HG03108 (cell line): ENCODE results near the gene ATAT1.

Experiments used
- ATAC-seq: cut with Tn5 transposase; IDR thresholded peaks from one replicate; pipeline ENCODE4 v1.9.1; 2021; ENCODE audit warnings: moderate library complexity; ENCODE audit not compliant: unreplicated experiment

Gene ATAT1

DNA sequence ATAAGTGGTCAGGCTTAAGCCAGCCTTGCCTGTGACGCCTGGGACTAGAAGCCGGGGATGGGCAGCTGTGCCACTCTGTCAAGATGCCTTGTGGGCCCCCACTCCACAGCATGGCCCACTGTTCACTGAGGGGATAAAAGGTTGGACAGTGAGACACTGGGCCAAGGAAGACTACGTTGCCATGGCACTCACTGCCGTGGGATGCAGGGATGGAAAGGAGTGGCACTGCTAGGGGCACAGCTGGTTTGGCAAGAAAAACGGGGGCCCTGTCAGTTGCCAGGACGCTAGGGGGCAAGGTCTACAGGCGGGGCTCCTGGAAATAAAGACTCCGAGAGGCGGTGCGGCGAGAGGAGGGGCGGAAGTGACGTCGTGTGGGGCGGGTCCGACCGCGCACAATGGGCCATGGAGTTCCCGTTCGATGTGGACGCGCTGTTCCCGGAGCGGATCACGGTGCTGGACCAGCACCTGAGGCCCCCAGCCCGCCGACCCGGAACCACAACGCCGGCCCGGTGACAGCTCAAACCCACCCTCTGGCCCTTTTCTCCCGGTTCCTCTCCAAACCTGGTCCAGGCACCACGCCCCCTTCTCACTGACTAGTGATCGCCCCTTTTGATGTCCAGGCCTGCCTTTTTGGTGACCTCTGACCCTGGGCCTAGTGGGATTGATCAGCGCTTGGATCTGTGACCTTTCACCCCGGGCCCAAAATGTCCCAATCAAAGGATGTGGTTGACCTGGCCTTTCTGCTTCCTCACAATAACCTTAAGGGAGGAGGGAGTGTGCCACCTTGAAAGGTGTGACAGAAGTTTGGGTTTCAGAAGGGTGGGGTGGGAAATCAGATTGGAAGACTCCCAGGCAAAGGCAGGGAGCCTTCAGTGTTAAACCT, at the start of gene ATAT1:
TSS of gene ATAT1 (plus strand) at position 391 of the 883 bp plus-strand sequence.
- peak; percentile 76 for ATAC-seq

GRCh38 chr6:30578051-30578450, 48.6 kb upstream of the ATAT1 start:
- ATAC-seq = no peak

DNA sequence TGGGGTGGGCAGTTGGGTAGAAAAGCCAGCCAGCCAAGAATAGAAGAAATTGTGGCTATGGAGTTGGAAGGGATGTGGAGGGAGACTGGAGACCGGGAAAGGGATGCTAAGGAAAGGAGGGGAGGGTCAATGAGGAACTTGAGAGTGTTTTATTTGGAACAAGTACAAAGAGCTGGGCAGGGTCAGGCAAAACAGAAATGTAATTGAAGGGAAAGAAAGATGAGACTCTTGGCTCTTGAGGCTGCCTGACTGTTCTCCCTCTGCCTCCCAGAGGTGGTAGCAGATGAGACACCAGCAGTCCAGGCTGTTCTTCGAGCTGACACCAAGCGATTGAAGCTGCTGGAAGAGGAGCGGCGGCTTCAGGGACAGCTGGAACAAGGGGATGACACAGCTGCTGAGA, 42.8 kb upstream of the ATAT1 start:
- no peak for ATAC-seq

DNA sequence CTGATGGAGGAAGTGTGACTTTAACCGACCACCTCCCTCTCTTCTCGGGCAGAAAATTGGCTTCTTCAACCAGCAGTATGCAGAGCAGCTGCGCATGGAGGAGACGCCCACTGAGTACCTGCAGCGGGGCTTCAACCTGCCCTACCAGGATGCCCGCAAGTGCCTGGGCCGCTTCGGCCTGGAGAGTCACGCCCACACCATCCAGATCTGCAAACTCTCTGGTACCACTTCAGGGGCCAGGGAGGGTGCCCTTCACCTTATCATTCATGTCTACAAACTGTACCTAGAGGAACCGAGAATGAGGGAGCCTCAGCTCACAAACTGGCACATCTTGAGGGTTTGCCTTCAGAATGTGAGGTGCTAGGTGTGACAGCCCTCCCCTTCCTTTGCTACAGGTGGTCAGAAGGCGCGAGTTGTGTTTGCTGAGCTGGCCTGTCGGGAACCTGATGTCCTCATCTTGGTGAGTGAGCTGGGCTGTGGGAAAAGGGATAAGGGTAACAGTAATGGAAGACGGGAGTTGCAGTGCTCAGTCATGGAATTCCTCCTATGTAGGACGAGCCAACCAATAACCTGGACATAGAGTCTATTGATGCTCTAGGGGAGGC, 36.8 kb upstream of the ATAT1 start:
- ATAC-seq = no peak

- no peak for ATAC-seq
These were observed 36.2 kb upstream of the ATAT1 start for GRCh38 chr6:30590509-30590908.

- no peak for ATAC-seq
These were observed 35.7 kb upstream of the ATAT1 start for GRCh38 chr6:30591008-30591407.

- ATAC-seq = no peak
These were observed 34.4 kb upstream of the ATAT1 start for GRCh38 chr6:30592287-30592686.

DNA sequence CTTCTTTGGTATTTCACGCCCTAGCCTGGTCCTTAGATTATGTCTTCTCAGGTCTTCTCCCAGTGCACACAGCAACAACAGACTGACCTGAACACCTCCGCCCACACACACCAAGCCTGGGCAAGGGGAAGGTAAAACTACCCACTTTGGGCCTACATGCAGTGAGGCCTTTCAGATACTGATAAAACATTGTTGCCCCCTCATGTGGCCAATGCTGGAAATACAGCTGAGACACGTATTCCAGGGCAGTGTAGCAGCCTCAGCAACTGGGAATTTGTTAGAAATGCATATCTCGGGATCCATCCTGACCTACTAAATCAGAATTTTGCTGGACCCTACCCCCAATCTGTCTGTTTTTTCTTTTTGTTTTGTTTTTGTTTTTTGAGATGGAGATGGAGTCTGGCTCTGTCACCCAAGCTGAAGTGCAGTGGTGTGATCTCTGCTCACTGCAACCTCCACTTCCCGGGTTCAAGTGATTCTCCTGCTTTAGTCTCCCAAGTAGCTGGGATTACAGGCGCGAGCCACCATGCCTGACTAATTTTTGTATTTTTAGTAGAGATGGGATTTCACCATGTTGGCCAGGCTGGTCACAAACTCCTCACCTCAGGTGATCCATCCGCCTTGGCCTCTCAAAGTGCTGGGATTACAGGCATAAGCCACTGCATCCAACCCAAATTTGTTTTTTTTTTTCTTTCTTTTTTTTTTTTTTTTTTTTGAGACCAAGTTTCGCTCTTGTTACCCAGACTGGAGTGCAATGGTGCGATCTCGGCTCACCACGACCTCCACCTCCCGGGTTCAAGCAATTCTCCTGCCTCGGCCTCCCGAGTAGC, 29.1 kb upstream of the ATAT1 start:
- peak; percentile 65 for ATAC-seq

GRCh38 chr6:30598912-30599624, 27.6 kb upstream of the ATAT1 start:
- no peak for ATAC-seq

DNA sequence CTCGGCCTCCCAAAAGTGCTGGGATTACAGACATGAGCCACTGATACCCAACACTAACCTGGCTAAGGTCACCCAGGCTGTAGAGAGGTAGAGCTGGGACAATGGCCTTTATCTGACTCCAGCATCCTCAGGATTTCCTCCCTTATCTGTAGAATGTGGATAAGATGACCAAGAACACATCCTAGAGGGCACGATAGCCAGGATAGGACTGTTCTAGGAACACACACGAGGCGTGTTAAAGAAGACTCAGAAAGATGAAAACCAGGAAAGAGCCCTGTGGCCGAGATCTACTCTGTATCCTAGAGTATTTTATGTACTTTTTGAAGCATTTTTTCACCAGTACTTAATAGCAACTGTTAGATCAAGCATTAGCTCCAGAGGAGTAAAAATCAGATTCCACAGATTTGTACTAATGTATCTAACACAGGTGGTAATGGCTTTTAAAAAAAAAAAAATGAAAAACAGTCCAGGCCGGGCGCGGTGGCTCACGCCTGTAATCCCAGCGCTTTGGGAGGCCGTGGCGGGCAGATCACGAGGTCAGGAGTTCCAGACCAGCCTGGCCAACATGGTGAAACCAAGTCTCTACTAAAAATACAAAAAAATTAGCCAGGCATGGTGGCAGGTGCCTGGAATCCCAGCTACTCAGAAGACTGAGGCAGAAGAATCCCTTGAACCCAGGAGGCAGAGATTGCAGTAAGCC, 26.9 kb upstream of the ATAT1 start:
- no peak for ATAC-seq

GRCh38 chr6:30600451-30600961, 26.2 kb upstream of the ATAT1 start:
- no peak for ATAC-seq

DNA sequence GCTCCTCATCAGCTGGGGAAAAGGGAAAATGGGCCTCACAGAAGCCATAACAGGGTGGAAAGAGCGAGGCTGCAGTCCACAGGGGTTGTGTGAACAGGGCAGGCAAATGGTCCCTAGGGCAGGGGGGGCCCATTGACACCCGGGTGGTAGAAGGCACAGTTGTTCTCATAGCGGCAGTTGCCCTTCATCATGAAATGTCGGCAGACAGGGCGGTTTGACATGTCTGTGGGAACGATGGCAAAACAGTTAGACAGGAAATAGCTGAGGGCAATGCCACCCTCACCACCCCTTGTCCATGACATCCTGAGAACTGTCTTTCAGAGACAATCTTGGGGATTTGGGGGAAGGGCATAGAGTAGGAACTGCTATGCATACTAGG, 25.2 kb upstream of the ATAT1 start:
- no peak for ATAC-seq

- no peak for ATAC-seq
These were observed 24.6 kb upstream of the ATAT1 start for GRCh38 chr6:30601815-30602641.

GRCh38 chr6:30603961-30604360, 22.7 kb upstream of the ATAT1 start:
- ATAC-seq = no peak

- ATAC-seq = no peak
These were observed 16.6 kb upstream of the ATAT1 start for GRCh38 chr6:30610065-30610464.

GRCh38 chr6:30611150-30611855, 15.4 kb upstream of the ATAT1 start:
- no peak for ATAC-seq

DNA sequence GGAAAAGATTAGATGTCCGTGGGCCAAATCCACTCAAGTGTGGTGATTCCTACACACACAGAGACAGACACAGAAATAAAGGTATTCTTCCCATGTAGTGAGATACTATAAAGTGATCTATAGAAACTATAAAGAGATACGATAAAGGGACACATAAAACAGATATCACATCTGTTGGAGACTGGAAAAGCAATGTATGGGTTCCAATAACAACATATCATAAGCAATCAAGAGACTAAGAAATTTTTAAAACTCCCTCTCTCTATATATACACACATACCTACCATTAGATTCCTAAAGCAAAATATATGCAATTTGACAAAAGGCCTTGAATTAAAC, 14.8 kb upstream of the ATAT1 start:
- no peak for ATAC-seq

GRCh38 chr6:30612213-30612612, 14.5 kb upstream of the ATAT1 start:
- ATAC-seq = no peak
